NB4 (cell line): Measurements from ENCODE around the gene ST6GAL2.

Source experiments
- MYC ChIP-seq: IDR thresholded peaks from 2 replicates; pipeline ENCODE4 v1.6.1; 2011; ENCODE audit warnings: low read depth, low read length
- POLR2A ChIP-seq: IDR thresholded peaks from 2 replicates; pipeline ENCODE4 v1.6.1; 2011; ENCODE audit warnings: mild to moderate bottlenecking; ENCODE audit not compliant: insufficient read length; ENCODE audit errors: extremely low read depth
- TF ChIP-seq, protein P1 (sequence below): IDR thresholded peaks from one replicate; pipeline ENCODE4 v1.5.1; 2012; ENCODE audit warnings: low read depth, low read length
- TF ChIP-seq, protein P2 (sequence below): IDR thresholded peaks from 2 replicates; pipeline ENCODE4 v1.6.1; 2011; ENCODE audit warnings: low read depth, low read length

DNA sequence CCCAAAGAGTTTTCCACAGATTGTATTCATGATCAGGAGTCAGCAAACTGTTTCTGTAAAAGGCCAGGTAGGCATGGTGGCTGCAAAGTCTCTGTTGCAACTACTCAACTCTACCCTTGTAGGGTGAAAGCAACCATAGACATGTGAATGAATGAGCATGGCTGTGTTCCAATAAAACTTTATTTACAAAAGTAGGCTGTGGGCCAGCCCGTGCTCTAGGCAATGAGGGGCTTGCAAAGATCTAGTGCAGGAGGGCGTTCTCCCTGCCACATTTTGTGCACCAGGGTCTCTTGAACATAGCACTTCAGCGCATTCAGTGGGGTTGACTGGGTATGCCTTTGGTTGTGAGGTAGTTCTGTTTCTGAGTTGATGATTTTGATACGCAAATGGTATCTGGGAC lies 85.8 kb downstream of the ST6GAL2 start:
- TF ChIP-seq, protein P1, sequence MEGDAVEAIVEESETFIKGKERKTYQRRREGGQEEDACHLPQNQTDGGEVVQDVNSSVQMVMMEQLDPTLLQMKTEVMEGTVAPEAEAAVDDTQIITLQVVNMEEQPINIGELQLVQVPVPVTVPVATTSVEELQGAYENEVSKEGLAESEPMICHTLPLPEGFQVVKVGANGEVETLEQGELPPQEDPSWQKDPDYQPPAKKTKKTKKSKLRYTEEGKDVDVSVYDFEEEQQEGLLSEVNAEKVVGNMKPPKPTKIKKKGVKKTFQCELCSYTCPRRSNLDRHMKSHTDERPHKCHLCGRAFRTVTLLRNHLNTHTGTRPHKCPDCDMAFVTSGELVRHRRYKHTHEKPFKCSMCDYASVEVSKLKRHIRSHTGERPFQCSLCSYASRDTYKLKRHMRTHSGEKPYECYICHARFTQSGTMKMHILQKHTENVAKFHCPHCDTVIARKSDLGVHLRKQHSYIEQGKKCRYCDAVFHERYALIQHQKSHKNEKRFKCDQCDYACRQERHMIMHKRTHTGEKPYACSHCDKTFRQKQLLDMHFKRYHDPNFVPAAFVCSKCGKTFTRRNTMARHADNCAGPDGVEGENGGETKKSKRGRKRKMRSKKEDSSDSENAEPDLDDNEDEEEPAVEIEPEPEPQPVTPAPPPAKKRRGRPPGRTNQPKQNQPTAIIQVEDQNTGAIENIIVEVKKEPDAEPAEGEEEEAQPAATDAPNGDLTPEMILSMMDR = no peak
- TF ChIP-seq POLR2A = no peak
- TF ChIP-seq MYC = no peak
- TF ChIP-seq, protein P2, sequence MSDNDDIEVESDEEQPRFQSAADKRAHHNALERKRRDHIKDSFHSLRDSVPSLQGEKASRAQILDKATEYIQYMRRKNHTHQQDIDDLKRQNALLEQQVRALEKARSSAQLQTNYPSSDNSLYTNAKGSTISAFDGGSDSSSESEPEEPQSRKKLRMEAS = no peak
